ENCODE measurements around the gene RSPH9. TPM values are rescaled to one million over a fixed set of nuclear protein-coding genes. Genes with fewer than 3 reads are reported as not detected.
A peak's percentile ranks its signal among the peaks of the same experiment; 100 is the strongest.

RSPH9 gene
- polyA plus RNA-seq, 1 of the 3 experiments (the other 2 are of a cell fraction), result 0.05 TPM

- no peak for TF ChIP-seq SMC3 (IDR thresholded peaks at IDR 0.05; ENCODE audit: low read depth, low read length)
- no peak for TF ChIP-seq EZH2phosphoT487 (IDR thresholded peaks at IDR 0.05; ENCODE audit: borderline replicate concordance, low read depth)
- TF ChIP-seq FOXM1 (IDR thresholded peaks at IDR 0.05; ENCODE audit: low read depth), result no peak
- no peak for TF ChIP-seq RAD21 (IDR thresholded peaks at IDR 0.05; ENCODE audit: low read length)
- no peak for TF ChIP-seq MXI1 (IDR thresholded peaks at IDR 0.05; ENCODE audit: low read depth, low read length)
- no peak for TF ChIP-seq FOSL2 (IDR thresholded peaks at IDR 0.05; ENCODE audit: borderline replicate concordance, low read depth)
- no peak for TF ChIP-seq MEF2A (IDR thresholded peaks at IDR 0.05; ENCODE audit: borderline replicate concordance, low read depth)
- TF ChIP-seq GABPA (IDR thresholded peaks at IDR 0.05; ENCODE audit: low read depth), result no peak
Measured at GRCh38 chr6:43614396-43614730, 30.5 kb upstream of the RSPH9 start (continued).

DNA sequence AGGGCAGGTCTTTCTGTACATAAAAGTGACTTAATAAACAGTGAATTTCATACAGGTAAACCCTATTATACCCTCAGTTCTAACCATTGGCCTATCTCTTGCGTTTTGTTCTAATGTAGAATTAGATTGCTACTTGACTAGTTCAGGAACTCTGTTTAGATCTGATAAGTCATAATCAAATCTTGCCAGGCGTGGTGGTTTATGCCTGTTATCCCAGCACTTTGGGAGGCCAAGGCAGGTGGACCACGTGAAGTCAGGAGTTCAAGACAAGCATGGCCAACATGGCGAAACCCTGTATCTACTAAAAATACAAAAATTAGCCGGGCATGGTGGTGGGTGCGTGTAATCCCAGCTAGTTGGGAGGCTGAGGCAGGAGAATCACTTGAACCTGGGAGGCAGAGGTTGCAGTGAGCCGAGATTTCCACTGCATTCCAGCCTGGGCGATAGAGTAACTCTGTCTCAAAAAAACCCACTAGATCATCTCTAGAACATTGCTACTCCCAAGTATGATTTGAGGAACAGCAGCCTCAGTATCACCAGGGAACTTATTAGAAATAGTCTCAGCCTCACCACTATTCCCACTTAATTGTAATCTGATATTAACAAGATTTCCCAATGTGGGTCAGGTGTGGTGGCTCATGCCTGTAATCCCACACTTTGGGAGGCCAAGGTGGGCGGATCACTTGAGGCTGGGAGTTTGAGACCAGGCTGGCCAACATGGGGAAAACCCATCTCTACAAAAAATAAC is 27.9 kb upstream of the RSPH9 start:
- Histone ChIP-seq H2AFZ (ENCODE audit: low read depth) (no peak overlapping the region), H3K27ac (ENCODE audit: low read depth in 2 of 2, low read length in 1 of 2) (no peak overlapping the region), H4K20me1 (ENCODE audit: insufficient read depth) (no peaks in the 10 kb centered on the region), H3K4me2 (no peak overlapping the region), H3K9me3 (no peaks in the 10 kb centered on the region), H3K79me2 (ENCODE audit: insufficient read depth) (no peaks in the 10 kb centered on the region), H3K4me1 (ENCODE audit: control insufficient read depth in 1 of 2, insufficient read depth in 2 of 2, low read depth in 1 of 2, low read length in 1 of 2) (no peaks in the 10 kb centered on the region; a peak in 1 of 4 replicates), H3K9ac (no peak overlapping the region), H3K9me2 (no peaks in the 10 kb centered on the region), H3K27me3 (ENCODE audit: insufficient read depth) (no peaks in the 10 kb centered on the region), H3F3A (replicated peaks; ENCODE audit: insufficient read depth) (peaks cover 39% of the 10 kb centered on the region), H3K4me3 (ENCODE audit: low read depth in 2 of 2, low read length in 1 of 2) (no peak overlapping the region), H3K36me3 (replicated peaks in 1 of 2; ENCODE audit: control insufficient read depth in 1 of 2, insufficient read depth in 2 of 2, low read length in 1 of 2) (peaks cover 36 to 64% of the 10 kb centered on the region in 2 experiments)
- ChIA-PET CTCF (interaction anchor here (0.9 to 6.4 kb wide), 4 partner anchors 8 to 152 kb away, joined by 3 to 39 read pairs (median 4); no protein-coding TSS in a partner anchor), POLR2A (interaction anchor here (1.3 to 1.8 kb wide), 2 partner anchors 10 to 13 kb away, joined by 3 to 6 read pairs; partner anchors contain the start of gene GTPBP2)
- TF ChIP-seq GABPA (IDR thresholded peaks at IDR 0.05; ENCODE audit: low read depth), result no peak
- TF ChIP-seq, protein P1, sequence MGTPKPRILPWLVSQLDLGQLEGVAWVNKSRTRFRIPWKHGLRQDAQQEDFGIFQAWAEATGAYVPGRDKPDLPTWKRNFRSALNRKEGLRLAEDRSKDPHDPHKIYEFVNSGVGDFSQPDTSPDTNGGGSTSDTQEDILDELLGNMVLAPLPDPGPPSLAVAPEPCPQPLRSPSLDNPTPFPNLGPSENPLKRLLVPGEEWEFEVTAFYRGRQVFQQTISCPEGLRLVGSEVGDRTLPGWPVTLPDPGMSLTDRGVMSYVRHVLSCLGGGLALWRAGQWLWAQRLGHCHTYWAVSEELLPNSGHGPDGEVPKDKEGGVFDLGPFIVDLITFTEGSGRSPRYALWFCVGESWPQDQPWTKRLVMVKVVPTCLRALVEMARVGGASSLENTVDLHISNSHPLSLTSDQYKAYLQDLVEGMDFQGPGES (IDR thresholded peaks at IDR 0.05; ENCODE audit: low read depth, low read length), result no peak
- WGBS (ENCODE audit: low lambda C conversion rate), result 91% methylated on average over 9 of the region's 9 CpGs
- no peak for DNase-seq

- Histone ChIP-seq H4K20me1 (ENCODE audit: insufficient read depth) (no peaks in the 10 kb centered on the region), H2AFZ (ENCODE audit: low read depth) (no peak overlapping the region), H3K9ac (no peak overlapping the region), H3K79me2 (ENCODE audit: insufficient read depth) (peaks cover 15% of the 10 kb centered on the region), H3K27ac (ENCODE audit: low read depth in 2 of 2, low read length in 1 of 2) (no peak overlapping the region), H3F3A (replicated peaks; ENCODE audit: insufficient read depth) (peaks cover 39% of the 10 kb centered on the region), H3K4me3 (ENCODE audit: low read depth in 2 of 2, low read length in 1 of 2) (no peak overlapping the region), H3K9me3 (no peaks in the 10 kb centered on the region), H3K9me2 (no peaks in the 10 kb centered on the region), H3K36me3 (replicated peaks in 1 of 2; ENCODE audit: control insufficient read depth in 1 of 2, insufficient read depth in 2 of 2, low read length in 1 of 2) (peaks cover 64 to 68% of the 10 kb centered on the region in 2 experiments), H3K27me3 (ENCODE audit: insufficient read depth) (no peaks in the 10 kb centered on the region), H3K4me1 (ENCODE audit: control insufficient read depth in 1 of 2, insufficient read depth in 2 of 2, low read depth in 1 of 2, low read length in 1 of 2) (peaks cover 0 to 3% of the 10 kb centered on the region in 2 experiments; a peak in 1 of 4 replicates), H3K4me2 (no peak overlapping the region)
- 94% methylated on average over 4 of the region's 12 CpGs for WGBS (ENCODE audit: low lambda C conversion rate)
- POLR2A ChIA-PET, result interaction anchor here (2.6 kb wide), 1 partner anchor 8 kb away, joined by 15 read pairs; the partner anchor contains the start of gene GTPBP2
- CTCF ChIA-PET, result interaction anchor here (1.0 to 6.4 kb wide), 4 partner anchors 13 to 148 kb away, joined by 3 to 39 read pairs (median 4); partner anchors contain the start of gene VEGFA
- no peak for DNase-seq
- no peak for TF ChIP-seq TCF12 (IDR thresholded peaks at IDR 0.05)
- TF ChIP-seq, protein P2, sequence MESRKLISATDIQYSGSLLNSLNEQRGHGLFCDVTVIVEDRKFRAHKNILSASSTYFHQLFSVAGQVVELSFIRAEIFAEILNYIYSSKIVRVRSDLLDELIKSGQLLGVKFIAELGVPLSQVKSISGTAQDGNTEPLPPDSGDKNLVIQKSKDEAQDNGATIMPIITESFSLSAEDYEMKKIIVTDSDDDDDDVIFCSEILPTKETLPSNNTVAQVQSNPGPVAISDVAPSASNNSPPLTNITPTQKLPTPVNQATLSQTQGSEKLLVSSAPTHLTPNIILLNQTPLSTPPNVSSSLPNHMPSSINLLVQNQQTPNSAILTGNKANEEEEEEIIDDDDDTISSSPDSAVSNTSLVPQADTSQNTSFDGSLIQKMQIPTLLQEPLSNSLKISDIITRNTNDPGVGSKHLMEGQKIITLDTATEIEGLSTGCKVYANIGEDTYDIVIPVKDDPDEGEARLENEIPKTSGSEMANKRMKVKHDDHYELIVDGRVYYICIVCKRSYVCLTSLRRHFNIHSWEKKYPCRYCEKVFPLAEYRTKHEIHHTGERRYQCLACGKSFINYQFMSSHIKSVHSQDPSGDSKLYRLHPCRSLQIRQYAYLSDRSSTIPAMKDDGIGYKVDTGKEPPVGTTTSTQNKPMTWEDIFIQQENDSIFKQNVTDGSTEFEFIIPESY (IDR thresholded peaks at IDR 0.05; ENCODE audit: borderline replicate concordance, low read depth), result no peak
- TF ChIP-seq POLR2AphosphoS5 (IDR thresholded peaks at IDR 0.05; ENCODE audit: low read depth, low read length), result 0 out of 2 replicates have a peak, but pooled peaks have one; percentile 6
Measured at GRCh38 chr6:43621078-43621835, 23.6 kb upstream of the RSPH9 start.
